Measurements from ENCODE around the gene RNGTT.
"Not testable (repeated sequence)": the region's sequence is repeated elsewhere in the genome, so short reads cannot be mapped to it uniquely, and the experiment has no call there.

Gene RNGTT

GRCh38 chr6:88919032-88919431, 44.4 kb downstream of the RNGTT start:
- peak; percentile 10 for DNase-seq
- in situ Hi-C loops (cut with HindIII; ENCODE audit: low pct_ligation_motif_present, low pct_unique_long_range_greater_than_20kb, low sequenced_read_pairs): no loop called here

GRCh38 chr6:88916615-88917208, 46.7 kb downstream of the RNGTT start:
- no peak for DNase-seq
- in situ Hi-C loops (cut with HindIII; ENCODE audit: low pct_ligation_motif_present, low pct_unique_long_range_greater_than_20kb, low sequenced_read_pairs): no loop called here

DNA sequence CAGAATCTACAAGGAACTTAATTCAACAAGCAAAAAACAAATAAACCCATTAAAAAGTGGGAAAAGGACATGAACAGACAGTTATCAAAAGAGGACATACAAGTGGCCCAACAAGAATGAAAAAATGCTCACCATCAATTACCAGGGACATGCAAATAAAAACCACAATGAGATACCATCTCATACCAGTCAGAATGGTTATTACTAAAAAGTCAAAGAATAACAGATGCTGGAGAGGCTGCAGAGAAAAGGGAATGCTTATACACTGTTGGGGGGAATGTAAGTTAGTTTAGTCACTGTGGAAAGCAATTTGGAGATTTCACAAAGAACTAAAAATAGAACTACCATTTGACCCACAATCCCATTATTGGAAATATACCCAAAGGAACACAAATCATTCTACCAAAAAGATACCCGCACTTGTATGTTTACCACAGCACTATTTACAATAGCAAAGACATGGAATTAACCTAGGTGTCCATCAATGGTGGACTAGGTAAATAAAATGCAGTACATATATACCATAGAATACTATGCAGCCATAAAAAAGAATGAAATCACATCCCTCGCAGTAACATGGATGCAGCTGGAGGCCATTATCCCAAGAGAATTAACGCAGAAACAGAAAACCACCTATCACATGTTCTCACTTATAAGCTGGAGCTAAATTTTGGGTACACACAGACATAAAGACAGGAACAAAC, 48.4 kb downstream of the RNGTT start:
- in situ Hi-C loops (cut with HindIII; ENCODE audit: low pct_ligation_motif_present, low pct_unique_long_range_greater_than_20kb, low sequenced_read_pairs): no loop called here
- no peak for DNase-seq

- in situ Hi-C loops (cut with HindIII; ENCODE audit: low pct_ligation_motif_present, low pct_unique_long_range_greater_than_20kb, low sequenced_read_pairs): no loop called here
Measured at GRCh38 chr6:88914180-88914579, 49.2 kb downstream of the RNGTT start.

GRCh38 chr6:88913471-88913870, 49.9 kb downstream of the RNGTT start:
- in situ Hi-C loops (cut with HindIII; ENCODE audit: low pct_ligation_motif_present, low pct_unique_long_range_greater_than_20kb, low sequenced_read_pairs): no loop called here
- DNase-seq: no peak

More at GRCh38 chr6:88914180-88914579, 49.2 kb downstream of the RNGTT start:
- no peak for DNase-seq

DNA sequence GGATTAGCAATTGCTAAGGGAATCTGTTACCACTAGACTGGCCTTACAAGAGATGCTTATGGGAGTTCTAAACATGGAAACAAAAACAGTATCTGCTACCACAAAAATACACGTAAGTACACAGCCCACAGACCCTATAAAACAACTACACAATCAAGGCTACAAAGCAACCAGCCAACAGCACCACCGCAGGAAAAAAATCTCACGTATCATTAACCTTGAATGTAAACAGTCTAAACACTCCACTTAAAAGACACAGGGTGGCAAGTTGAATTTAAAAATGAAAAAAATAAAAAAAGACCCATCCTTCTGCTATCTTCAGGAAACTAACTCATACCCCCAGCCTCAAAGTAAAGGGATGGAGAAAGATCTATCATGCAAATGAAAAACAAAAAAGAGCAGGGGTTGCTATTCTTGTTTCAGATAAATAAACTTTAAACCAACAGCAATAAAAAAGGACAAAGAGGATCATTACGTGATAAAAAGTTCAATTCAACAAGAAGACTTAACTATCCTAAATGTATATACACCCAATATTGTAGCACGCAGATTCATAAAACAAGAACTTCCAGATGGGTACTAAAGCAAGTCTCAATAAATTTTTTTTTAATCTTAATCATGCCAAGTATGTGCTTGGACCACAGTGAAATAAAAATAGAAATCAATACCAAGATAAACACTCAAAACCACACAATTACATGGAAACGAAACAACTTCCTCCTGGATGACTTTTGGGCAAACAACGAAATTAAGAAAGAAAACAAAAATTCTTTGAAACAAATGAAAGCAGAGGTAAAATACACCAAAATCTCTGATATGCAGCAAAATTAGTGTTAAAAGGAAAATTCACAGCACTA, 52.3 kb downstream of the RNGTT start:
- no peak for DNase-seq
- in situ Hi-C loops (cut with HindIII; ENCODE audit: low pct_ligation_motif_present, low pct_unique_long_range_greater_than_20kb, low sequenced_read_pairs): no loop called here

DNA sequence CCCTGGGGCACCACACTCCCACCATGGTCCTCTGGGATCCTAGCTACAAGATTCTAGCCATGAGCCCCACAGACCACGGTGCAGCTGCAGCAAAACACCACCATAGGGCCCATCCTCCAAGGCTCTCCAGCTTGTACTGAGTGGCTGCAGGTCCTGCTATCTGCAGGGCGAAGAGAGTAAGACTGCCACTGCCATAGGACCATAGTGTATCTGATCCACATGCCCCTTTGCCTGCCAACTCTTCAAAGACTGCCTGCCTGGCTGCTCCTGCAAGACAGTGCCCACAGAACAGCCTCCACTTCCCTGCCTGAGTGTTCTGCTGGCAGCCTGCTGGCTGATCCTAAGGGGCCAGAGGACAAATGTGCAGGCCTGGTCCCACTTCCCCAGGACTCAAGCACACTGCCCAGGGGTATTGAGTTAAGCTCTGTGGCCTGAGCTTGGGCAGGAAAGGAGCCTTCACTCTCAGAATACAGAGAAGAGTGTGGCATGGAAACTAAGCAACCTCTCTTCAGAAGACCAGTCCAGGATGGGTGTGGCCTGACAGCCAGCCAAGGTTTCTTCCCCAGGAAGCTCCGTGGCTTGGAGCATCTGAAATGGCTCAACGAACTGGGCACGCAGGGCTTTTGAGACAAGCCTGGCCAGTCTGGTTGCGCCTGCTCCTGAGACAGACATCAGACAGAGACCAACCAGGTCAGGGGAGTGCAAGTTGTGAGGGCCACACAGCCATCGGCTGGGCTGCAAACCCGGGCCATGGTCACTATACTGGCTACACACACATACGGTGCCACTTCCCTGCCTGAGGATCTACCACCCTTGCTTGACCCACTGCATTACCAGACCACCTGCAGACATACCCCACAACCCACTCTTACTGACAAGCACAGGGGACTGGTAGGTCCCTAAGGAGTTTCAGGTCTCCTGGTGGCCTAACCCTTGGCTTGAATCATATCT, 54.5 kb downstream of the RNGTT start:
- in situ Hi-C loops (cut with HindIII; ENCODE audit: low pct_ligation_motif_present, low pct_unique_long_range_greater_than_20kb, low sequenced_read_pairs): no loop called here
- DNase-seq: no peak

GRCh38 chr6:88907148-88907547, 56.3 kb downstream of the RNGTT start:
- in situ Hi-C loops (cut with HindIII; ENCODE audit: low pct_ligation_motif_present, low pct_unique_long_range_greater_than_20kb, low sequenced_read_pairs); DNase-seq: not testable (repeated sequence)

DNA sequence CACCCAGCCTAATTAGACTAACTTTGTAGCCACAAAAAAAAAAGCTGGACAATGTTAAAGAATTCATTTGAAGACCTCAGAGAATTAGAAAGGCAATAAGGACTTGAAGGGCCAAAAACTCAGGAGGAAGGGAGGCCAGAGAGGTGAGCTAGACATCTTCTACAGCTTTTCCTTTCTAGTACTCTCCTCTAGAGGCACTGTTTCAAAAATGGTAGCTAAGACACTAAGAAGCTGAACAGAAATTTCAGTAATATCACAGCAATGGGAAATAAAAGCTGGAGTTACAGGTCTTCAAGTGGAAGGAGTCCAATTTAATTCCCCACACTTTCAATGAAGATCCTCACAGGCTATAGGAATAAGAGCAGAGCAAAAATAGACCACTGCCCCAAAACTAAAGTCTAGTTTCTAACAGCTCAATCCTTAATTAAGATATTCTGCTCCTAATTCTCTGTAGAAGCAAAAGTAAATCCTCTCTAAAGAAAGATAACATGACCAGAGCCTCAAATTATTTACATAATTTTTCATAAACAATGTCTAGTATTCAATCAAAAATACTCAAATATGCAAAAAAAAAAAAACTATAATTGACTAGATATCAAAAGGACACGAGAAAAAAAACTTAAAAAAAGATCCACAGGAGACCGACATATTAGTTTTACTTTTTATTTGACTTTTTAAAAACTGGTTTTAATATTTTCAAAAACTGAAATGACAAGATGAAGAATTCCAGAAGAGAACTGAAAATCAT, 63.7 kb downstream of the RNGTT start:
- in situ Hi-C loops (cut with HindIII; ENCODE audit: low pct_ligation_motif_present, low pct_unique_long_range_greater_than_20kb, low sequenced_read_pairs): no loop called here
- peak; percentile 2 for DNase-seq

DNA sequence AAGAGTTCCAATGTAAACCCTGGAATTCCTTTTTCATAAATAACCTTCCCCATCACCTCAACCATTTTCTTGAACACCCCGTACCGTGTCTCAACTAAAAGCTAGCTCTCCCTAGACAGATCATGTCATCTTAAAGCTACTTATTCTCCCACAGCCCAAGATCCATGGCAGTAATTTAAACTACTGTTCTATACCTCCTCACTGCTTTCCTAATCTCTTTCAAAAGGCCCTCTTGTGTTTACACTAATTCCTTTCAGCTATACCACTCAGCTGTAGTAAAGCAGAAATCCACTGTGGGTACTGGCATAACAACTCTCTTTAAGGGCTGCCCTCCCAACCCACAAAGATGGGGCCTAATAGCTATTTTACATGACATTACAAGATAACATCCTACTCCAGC, 67.5 kb downstream of the RNGTT start:
- no peak for DNase-seq
- in situ Hi-C loops (cut with HindIII; ENCODE audit: low pct_ligation_motif_present, low pct_unique_long_range_greater_than_20kb, low sequenced_read_pairs): no loop called here

DNA sequence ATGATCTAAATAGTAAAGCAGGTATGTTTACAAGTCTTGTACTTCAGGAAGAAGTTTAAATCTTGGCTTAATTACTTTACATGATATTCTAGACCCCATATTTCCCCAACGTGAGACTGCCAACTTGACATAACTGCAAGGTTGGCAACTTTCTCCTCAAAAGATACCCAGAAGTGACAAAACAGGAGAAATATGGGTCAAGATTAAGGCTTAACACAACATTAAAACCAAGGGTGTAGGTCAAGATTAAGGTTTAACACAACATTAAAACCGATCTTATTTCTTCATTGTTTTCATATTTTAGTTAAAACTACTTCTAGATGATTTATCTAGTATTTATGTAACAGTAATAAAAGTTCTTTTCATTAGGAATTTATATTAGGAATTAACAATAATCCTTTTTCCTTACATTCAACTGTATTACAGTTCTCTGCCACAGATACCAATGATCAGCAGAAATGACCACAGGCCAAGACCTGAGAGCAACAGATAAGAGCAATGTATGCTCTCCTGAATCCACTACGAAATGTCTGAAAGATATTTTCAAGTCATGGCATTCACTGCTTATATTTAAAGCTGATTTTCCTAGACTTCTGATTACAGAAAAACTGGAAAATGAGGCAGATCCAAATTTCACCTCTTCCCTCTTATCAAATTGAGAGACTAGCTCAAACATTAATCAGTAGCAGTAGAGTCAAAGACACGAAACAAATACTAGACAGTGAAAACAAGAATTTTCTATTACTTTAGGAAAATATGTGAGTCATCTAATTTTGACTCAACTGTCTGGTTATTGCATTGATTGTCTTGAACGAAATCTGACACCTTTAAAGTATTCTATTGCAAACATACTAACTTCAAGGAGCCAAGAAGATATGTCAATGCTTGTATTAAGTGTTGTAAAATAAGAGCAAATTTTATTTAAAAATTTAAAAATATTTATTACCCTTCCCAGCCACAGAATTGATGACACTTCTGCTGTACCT, 72.3 kb downstream of the RNGTT start:
- in situ Hi-C loops (cut with HindIII; ENCODE audit: low pct_ligation_motif_present, low pct_unique_long_range_greater_than_20kb, low sequenced_read_pairs): no loop called here

GRCh38 chr6:88890394-88890793, 73.0 kb downstream of the RNGTT start:
- in situ Hi-C loops (cut with HindIII; ENCODE audit: low pct_ligation_motif_present, low pct_unique_long_range_greater_than_20kb, low sequenced_read_pairs): no loop called here
- DNase-seq: no peak

More for the DNA sequence above, 72.3 kb downstream of the RNGTT start:
- DNase-seq: no peak

GRCh38 chr6:88884361-88884760, 79.1 kb downstream of the RNGTT start:
- in situ Hi-C loops (cut with HindIII; ENCODE audit: low pct_ligation_motif_present, low pct_unique_long_range_greater_than_20kb, low sequenced_read_pairs): no loop called here
- DNase-seq: no peak

DNA sequence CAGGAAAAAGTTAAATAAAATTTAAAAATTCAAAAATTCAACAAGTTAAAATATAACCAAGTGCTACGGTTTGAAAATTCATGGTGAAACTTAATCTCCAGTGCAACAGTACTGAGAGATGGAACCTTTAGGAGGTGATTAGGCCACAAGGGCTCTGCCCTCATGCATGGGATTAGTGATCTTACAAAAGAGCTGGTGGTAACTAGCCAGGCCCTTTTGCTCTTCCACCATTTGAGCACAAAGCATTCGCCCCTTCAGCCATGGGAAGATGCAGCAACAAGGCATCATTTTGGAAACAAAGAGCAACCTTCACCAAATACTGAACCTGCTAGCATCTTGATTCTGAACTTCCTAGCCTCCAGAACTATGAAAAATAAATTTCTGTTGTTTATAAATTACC, 80.9 kb downstream of the RNGTT start:
- in situ Hi-C loops (cut with HindIII; ENCODE audit: low pct_ligation_motif_present, low pct_unique_long_range_greater_than_20kb, low sequenced_read_pairs): no loop called here
- DNase-seq: no peak

GRCh38 chr6:88881451-88881850, 82.0 kb downstream of the RNGTT start:
- no peak for DNase-seq
- in situ Hi-C loops (cut with HindIII; ENCODE audit: low pct_ligation_motif_present, low pct_unique_long_range_greater_than_20kb, low sequenced_read_pairs): no loop called here

DNA sequence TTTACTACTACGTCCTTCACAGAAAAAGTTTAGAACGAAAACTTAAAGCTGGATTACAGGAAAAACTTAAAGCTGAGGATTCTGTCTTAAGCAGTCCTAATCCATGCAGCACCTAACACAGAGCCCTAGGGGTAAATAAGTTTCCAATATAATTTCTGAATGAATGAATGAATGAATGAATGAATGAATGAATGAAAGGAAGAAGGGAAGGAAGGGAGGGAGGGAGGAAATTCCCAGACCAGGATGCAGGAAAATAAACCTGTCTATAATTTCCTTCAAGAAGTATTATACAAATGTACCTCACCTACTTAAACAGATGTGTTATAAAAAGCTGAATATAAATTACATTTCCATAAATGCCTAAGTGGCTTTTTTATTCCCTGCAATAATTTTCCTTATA, 83.4 kb downstream of the RNGTT start:
- DNase-seq: no peak
- in situ Hi-C loops (cut with HindIII; ENCODE audit: low pct_ligation_motif_present, low pct_unique_long_range_greater_than_20kb, low sequenced_read_pairs): no loop called here

DNA sequence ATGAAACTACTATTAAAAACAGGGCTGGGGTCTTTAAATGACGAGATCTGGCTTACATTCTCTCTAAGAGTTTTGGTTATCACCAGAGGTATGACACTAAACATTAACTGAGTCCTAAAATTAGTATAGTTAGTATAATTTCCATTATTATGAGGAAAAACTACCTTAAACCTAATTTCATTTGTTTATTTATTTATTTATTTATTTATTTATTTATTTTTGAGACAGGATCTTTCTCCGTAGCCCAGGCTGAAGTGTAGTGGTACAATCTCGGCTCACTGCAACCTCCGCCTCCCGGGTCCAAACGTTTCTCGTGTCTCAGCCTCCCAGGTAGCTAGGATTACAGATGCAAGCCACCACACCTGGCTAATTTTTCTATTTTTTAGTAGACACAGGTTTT, 85.5 kb downstream of the RNGTT start:
- in situ Hi-C loops (cut with HindIII; ENCODE audit: low pct_ligation_motif_present, low pct_unique_long_range_greater_than_20kb, low sequenced_read_pairs): no loop called here

More for the DNA sequence above, 85.5 kb downstream of the RNGTT start:
- DNase-seq: no peak
